GM12872 (cell line): ENCODE results near the gene ARNT2.

Source experiments
- TF ChIP-seq, protein P1 (sequence below): IDR thresholded peaks from 3 replicates; pipeline ENCODE4 v1.5.1; 2011; ENCODE audit warnings: low read depth, mild to moderate bottlenecking, low read length, moderate library complexity; ENCODE audit not compliant: insufficient read depth

The ARNT2 gene

GRCh38 chr15:80611543-80612080, 207.4 kb downstream of the ARNT2 start:
- TF ChIP-seq, protein P1, sequence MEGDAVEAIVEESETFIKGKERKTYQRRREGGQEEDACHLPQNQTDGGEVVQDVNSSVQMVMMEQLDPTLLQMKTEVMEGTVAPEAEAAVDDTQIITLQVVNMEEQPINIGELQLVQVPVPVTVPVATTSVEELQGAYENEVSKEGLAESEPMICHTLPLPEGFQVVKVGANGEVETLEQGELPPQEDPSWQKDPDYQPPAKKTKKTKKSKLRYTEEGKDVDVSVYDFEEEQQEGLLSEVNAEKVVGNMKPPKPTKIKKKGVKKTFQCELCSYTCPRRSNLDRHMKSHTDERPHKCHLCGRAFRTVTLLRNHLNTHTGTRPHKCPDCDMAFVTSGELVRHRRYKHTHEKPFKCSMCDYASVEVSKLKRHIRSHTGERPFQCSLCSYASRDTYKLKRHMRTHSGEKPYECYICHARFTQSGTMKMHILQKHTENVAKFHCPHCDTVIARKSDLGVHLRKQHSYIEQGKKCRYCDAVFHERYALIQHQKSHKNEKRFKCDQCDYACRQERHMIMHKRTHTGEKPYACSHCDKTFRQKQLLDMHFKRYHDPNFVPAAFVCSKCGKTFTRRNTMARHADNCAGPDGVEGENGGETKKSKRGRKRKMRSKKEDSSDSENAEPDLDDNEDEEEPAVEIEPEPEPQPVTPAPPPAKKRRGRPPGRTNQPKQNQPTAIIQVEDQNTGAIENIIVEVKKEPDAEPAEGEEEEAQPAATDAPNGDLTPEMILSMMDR, result no peak

DNA sequence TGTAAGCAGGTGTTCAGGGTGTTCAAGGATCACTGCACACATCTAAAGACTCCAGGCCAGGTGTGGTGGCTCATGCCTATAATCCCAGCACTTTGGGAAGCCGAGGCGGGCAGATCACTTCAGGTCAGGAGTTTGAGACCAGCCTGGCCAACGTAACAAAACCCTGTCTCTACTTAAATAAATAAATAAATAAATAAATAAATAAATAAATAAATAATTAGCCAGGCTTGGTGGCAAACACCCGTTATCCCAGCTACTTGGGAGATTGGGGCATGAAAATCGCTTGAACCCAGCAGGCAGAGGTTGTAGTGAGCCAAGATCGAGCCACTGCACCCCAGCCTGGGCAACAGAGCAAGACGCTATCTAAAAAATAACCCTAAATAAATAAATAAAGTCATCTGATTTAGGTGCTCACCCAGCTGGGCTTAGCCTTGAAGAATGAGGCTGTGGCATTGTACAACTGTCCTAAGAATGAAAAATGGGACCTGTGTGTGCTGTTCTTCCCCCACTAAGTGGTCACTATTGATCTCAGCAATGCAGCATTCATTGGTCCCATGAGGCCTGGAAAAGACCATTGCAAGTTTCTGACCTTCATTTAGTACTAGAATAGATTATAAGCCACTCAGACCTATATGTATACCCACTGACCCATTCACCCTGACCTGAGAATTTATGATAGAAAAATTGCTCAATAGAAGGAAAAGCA, 208.1 kb downstream of the ARNT2 start:
- TF ChIP-seq, protein P1, result no peak

DNA sequence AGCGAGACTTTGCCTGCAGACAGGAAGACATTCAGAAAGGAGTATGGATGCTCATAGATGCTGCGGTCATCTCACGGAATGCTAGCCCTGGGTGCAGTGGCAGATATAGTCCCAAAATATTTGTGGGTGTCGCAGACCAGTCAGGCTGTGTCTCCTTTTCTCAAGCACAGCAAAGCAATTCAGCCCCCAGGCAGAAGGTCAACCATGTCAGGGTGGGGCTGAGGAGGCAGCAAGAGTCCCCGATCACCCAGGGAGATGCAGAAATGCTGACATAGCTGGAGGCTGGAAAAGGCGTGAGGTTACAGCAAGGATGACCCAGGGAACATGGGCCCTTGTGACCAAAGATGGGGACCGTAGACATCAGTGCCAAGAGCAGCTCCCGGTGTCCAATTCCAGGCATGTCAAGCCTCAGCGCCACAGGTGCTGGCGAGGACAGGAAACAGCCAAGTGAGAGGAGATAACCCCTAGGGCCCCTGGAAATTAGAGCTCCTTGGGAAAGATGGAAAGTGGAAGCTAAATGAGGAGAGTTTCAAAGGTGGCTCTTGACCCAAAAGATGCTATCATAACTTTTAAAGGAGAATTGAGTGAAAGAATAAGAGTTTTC, 209.7 kb downstream of the ARNT2 start:
- TF ChIP-seq, protein P1, result no peak

DNA sequence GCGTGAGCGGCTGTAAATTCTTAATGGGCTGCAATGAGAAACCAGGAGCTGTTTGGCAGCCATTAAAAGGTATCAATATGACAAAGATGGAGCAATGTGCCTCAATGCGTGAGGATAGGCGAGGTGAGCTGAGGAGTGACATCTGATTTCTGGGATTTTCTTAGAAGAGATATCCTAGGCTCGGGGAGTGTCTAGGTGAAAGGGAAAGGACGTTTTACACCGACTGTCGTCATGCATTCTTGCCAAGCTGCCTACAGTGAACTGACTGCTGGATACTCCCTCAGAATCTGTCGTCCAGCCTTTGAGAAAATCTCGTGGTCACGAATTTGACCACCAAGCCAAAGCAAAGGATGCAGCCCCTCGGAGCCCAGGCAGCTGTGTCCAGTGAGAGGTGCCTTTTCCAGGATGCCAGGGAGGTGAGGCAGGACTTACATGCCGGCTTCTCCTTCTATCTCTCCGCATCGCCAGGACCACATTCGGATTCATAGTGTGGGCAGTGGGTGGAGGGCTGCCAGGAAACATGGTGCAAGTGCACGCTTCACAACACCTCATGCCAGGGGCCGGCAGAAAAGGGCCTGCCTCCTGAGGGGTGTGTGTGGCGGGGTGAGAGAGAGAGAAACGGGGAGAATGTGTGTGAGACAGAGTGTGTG, 210.7 kb downstream of the ARNT2 start:
- TF ChIP-seq, protein P1, result no peak

DNA sequence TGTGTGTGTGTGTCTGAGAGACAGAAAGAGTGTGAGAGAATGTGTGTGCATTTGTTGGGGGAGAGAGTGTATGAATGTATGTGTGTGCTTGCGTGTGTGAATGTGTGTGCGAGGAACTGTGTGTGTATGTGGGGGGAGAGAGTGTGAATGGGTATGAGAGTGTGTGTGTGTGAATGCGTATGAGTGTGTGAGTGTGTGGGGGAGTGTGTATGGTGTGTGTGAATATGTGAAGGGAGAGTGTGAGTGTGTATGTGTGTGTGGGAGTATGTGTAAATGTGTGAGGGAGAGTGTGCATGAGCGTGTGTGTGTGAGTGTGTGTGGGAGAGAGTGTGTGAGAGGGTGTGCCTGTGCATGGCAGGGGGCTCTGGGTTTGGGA, 211.2 kb downstream of the ARNT2 start:
- TF ChIP-seq, protein P1, result no peak

GRCh38 chr15:80615783-80616391, 211.7 kb downstream of the ARNT2 start:
- TF ChIP-seq, protein P1, result no peak

DNA sequence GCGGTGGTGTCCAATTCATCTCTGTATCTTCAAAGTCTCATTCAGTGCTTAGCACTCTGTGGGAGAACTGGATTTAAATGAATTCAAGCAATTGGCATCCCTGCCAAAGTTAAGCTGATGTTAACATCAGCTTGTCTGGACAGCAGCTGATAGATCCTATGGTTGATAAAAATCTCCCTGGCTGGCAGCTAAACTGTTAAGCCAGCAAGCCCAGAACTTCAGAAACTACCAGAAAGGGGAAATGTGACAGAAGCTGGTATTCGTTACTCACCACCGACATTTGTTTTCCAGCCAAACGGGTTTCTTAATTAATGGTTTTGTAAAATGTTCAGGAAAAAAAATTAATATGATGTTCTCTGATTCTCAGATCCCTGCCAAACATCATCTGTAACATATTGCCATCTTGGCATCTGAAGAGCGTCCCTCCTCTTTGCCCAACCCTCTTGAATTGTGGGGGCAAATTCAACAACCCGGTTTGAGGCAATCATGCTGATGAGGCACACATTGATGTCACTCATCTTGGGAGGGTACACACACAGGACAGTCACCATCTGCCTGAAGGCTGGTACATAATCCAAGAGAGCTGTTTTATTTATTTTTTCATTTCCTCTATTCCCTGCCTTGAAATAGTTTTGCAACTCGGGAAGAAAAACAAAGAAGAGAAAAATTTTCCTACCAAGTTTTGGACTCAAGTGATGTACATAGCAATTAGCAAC, 214.7 kb downstream of the ARNT2 start:
- TF ChIP-seq, protein P1, result no peak
